ENCODE measurements around the gene NCAPG2. TPM values are rescaled to one million over a fixed set of nuclear protein-coding genes. Genes with fewer than 3 reads are reported as not detected.

Gene NCAPG2
- total and polyA plus RNA-seq, 2 donors from 2014 or later = 1.3 to 6.3 TPM

DNA sequence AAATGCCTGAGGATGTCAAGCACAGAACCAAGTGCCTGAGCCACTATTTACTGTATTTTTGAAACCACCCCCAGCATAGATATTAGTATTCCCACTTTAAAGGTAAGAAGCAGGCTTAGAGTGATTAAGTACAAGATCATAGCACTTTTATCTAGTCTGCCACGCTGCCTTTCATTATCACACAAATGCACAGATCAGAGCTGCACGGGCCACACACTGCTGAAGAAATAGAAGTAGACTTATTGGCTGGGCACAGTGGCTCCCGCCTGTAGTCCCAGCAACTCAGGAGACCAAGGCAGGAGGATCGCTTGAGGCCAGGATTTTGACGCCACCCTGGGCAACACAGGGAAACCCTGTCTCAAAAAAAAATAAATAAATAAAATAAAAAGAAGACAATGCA is 38.2 kb downstream of the NCAPG2 start:
- H3K9ac ChIP-seq (ENCODE audit: low read length in 3 of 3) = no peak overlapping the region
- DNase-seq (no peak), FAIRE-seq (no peak)
- TF ChIP-seq, protein P1, sequence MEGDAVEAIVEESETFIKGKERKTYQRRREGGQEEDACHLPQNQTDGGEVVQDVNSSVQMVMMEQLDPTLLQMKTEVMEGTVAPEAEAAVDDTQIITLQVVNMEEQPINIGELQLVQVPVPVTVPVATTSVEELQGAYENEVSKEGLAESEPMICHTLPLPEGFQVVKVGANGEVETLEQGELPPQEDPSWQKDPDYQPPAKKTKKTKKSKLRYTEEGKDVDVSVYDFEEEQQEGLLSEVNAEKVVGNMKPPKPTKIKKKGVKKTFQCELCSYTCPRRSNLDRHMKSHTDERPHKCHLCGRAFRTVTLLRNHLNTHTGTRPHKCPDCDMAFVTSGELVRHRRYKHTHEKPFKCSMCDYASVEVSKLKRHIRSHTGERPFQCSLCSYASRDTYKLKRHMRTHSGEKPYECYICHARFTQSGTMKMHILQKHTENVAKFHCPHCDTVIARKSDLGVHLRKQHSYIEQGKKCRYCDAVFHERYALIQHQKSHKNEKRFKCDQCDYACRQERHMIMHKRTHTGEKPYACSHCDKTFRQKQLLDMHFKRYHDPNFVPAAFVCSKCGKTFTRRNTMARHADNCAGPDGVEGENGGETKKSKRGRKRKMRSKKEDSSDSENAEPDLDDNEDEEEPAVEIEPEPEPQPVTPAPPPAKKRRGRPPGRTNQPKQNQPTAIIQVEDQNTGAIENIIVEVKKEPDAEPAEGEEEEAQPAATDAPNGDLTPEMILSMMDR (IDR thresholded peaks at IDR 0.05; ENCODE audit: borderline replicate concordance, extremely low read depth, insufficient read depth) = no peak
- intact Hi-C loops (cut with DNase I) = no loop called here
- H3K27ac ChIP-seq (ENCODE audit: low read depth in 2 of 2, low read length in 2 of 2) = no peak overlapping the region
- no peak overlapping the region for H3K4me3 ChIP-seq (ENCODE audit: low read length in 3 of 3)
- H3K27me3 ChIP-seq (ENCODE audit: control insufficient read depth, insufficient read depth, low read length) = no peaks in the 10 kb centered on the region
- H3K36me3 ChIP-seq (ENCODE audit: control insufficient read depth in 2 of 3, insufficient read depth in 3 of 3, low read length in 3 of 3) = peaks cover 0 to 2% (median 0%) of the 10 kb centered on the region in 3 donors
- no peaks in the 10 kb centered on the region for H3K9me3 ChIP-seq (ENCODE audit: control insufficient read depth in 2 of 3, insufficient read depth in 1 of 3, low read length in 3 of 3)
- H3K4me1 ChIP-seq (ENCODE audit: control insufficient read depth in 2 of 3, insufficient read depth in 2 of 3, low read depth in 1 of 3, low read length in 3 of 3) = no peaks in the 10 kb centered on the region

DNA sequence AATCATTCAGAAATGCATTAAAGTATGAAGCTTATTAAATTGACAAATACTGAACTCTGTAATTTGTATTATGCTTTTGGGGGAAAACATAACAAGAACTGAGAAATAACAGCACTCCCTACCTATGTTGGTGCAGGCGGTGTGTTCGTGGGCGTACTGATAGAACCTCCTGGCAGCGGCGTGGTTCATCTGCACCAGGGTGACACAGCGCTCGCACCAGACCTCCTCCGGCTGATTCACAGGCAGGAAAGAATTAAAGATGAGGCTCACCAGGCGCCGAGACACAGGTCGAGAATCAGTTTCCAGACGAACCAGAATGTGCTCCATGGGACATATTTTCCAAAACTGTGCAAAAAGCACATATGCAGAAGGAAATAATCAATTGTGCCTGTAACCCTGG is 40.2 kb downstream of the NCAPG2 start:
- TF ChIP-seq, protein P1 (IDR thresholded peaks at IDR 0.05; ENCODE audit: borderline replicate concordance, extremely low read depth, insufficient read depth) = no peak
- peaks cover 0 to 2% (median 0%) of the 10 kb centered on the region in 3 donors for H3K36me3 ChIP-seq (ENCODE audit: control insufficient read depth in 2 of 3, insufficient read depth in 3 of 3, low read length in 3 of 3)
- no peak overlapping the region for H3K4me3 ChIP-seq (ENCODE audit: low read length in 3 of 3)
- H3K4me1 ChIP-seq (ENCODE audit: control insufficient read depth in 2 of 3, insufficient read depth in 2 of 3, low read depth in 1 of 3, low read length in 3 of 3) = no peaks in the 10 kb centered on the region
- no peak overlapping the region for H3K9ac ChIP-seq (ENCODE audit: low read length in 3 of 3)
- no peak overlapping the region for H3K27ac ChIP-seq (ENCODE audit: low read depth in 2 of 2, low read length in 2 of 2)
- no peak for DNase-seq
- no peaks in the 10 kb centered on the region for H3K9me3 ChIP-seq (ENCODE audit: control insufficient read depth in 2 of 3, insufficient read depth in 1 of 3, low read length in 3 of 3)
- no peaks in the 10 kb centered on the region for H3K27me3 ChIP-seq (ENCODE audit: control insufficient read depth, insufficient read depth, low read length)
- FAIRE-seq = no peak
- intact Hi-C loops (cut with DNase I) = no loop called here

DNA sequence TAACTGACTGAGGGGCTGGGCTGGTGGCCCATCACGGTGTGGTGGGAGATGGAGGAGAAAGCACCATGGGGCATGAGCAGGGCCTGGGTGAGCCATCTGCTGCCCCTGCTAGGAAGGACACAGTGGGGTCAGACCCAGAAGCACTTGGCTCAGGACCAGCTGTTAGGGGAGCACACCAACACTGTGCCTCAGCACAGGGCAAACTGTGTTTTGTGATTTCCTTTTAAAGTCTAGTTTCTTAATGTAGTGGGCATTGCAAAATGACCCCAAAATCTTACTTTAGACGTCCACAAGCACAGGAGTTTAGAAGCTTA is 41.2 kb downstream of the NCAPG2 start:
- Histone ChIP-seq H3K27ac (ENCODE audit: low read depth in 2 of 2, low read length in 2 of 2) (no peak overlapping the region), H3K4me1 (ENCODE audit: control insufficient read depth in 2 of 3, insufficient read depth in 2 of 3, low read depth in 1 of 3, low read length in 3 of 3) (no peaks in the 10 kb centered on the region), H3K4me3 (ENCODE audit: low read length in 3 of 3) (no peak overlapping the region), H3K9me3 (ENCODE audit: control insufficient read depth in 2 of 3, insufficient read depth in 1 of 3, low read length in 3 of 3) (no peaks in the 10 kb centered on the region), H3K9ac (ENCODE audit: low read length in 3 of 3) (no peak overlapping the region), H3K36me3 (ENCODE audit: control insufficient read depth in 2 of 3, insufficient read depth in 3 of 3, low read length in 3 of 3) (no peaks in the 10 kb centered on the region), H3K27me3 (ENCODE audit: control insufficient read depth, insufficient read depth, low read length) (no peaks in the 10 kb centered on the region)
- TF ChIP-seq, protein P1 (IDR thresholded peaks at IDR 0.05; ENCODE audit: borderline replicate concordance, extremely low read depth, insufficient read depth) = no peak
- intact Hi-C loops (cut with DNase I) = no loop called here
- DNase-seq (no peak), FAIRE-seq (no peak)
